SK-N-MC (cell line): ENCODE results near the gene DYRK3.

Experiments
- EZH2 ChIP-seq: fragments of 200-600 bp; sonication (generic); IDR thresholded peaks from one replicate; pipeline ENCODE4 v1.6.1; 2017; ENCODE audit warnings: antibody characterized with exemption
- POLR2AphosphoS5 ChIP-seq: IDR thresholded peaks from 2 replicates; pipeline ENCODE4 v1.6.1; 2012; ENCODE audit warnings: mild to moderate bottlenecking, low read depth, low read length, borderline replicate concordance

- TF ChIP-seq EZH2, result no peak
- no peak for TF ChIP-seq POLR2AphosphoS5
These were observed 41.2 kb downstream of the DYRK3 start for GRCh38 chr1:206676499-206676898.
